Panc1 (cell line): ENCODE measurements around the gene NUDT16L1. TPM values are rescaled to one million over a fixed set of nuclear protein-coding genes. Genes with fewer than 3 reads are reported as not detected.

Experiments
- ATAC-seq: fragments of 200-7000 bp; cut with Tn5 transposase; 2 replicates; pipeline ENCODE4 v1.9.1; 2020; ENCODE audit warnings: mild to moderate bottlenecking, moderate library complexity
- BruUV-seq: library from RNA; stranded (reverse); fragments of 400-500 nt; replicated peaks from 2 replicates; lab custom pipeline; 2021; lab: Mats Ljungman, UMichigan
- CTCF ChIA-PET: fragments of 300-600 bp; sonication (Branson Sonifier 250); formaldehyde crosslinking; loops from one replicate; lab custom pipeline; 2022; ENCODE audit warnings: antibody characterized with exemption; lab: Charles Lee
- POLR2A ChIA-PET: fragments of 300-600 bp; sonication (Branson Sonifier 250); formaldehyde crosslinking; loops from one replicate; lab custom pipeline; 2022; ENCODE audit warnings: antibody characterized with exemption; lab: Charles Lee
- DNase-seq: peaks from one replicate; pipeline ENCODE4 v3.0.0-alpha.2; 2010; ENCODE audit warnings: low read depth, low spot score
- H3K27ac ChIP-seq: 2 replicates; pipeline ENCODE4 v1.5.1; 2011; ENCODE audit warnings: mild to moderate bottlenecking, low read length, inconsistent platforms
- H3K27me3 ChIP-seq: fragments of 200-500 bp; sonication (Bioruptor generic); 2 replicates; pipeline ENCODE4 v1.6.0; 2014; ENCODE audit warnings: low read length, inconsistent platforms; ENCODE audit not compliant: control insufficient read depth, insufficient read depth
- H3K36me3 ChIP-seq: fragments of 200-500 bp; sonication (Bioruptor generic); 2 replicates; pipeline ENCODE4 v1.5.1; 2014; ENCODE audit warnings: inconsistent platforms, mild to moderate bottlenecking, low read length, moderate library complexity; ENCODE audit not compliant: control insufficient read depth, insufficient read depth
- H3K4me1 ChIP-seq: 2 replicates; pipeline ENCODE4 v1.5.1; 2011; ENCODE audit warnings: inconsistent platforms, mild to moderate bottlenecking, low read length, moderate library complexity; ENCODE audit not compliant: control insufficient read depth, insufficient read depth
- H3K4me3 ChIP-seq, 2 experiments: 2 replicates each; pipeline ENCODE4 v1.5.1; 2011 to 2012; ENCODE audit warnings: low read depth in 2 of 2, low read length in 2 of 2, mild to moderate bottlenecking in 2 of 2, inconsistent platforms in 1 of 2, moderate library complexity in 1 of 2
- H3K9me3 ChIP-seq: fragments of 200-500 bp; sonication (Bioruptor generic); 2 replicates; pipeline ENCODE4 v1.5.1; 2014; ENCODE audit warnings: low read depth, mild to moderate bottlenecking, inconsistent platforms, low read length, moderate library complexity; ENCODE audit not compliant: control insufficient read depth, insufficient read depth
- POLR2AphosphoS5 ChIP-seq: IDR thresholded peaks from 2 replicates; pipeline ENCODE4 v1.6.1; 2012; ENCODE audit warnings: mild to moderate bottlenecking, low read depth, low read length, moderate library complexity
- REST ChIP-seq, 2 experiments: IDR thresholded peaks; 2 replicates each; pipeline ENCODE4 v1.6.1; 2011 to 2012; ENCODE audit warnings: low read depth in 2 of 2, control low read depth in 1 of 2, low read length in 1 of 2, mild to moderate bottlenecking in 1 of 2, moderate library complexity in 1 of 2; ENCODE audit not compliant: insufficient read depth in 1 of 2
- SIN3A ChIP-seq: IDR thresholded peaks from 2 replicates; pipeline ENCODE4 v1.6.1; 2012; ENCODE audit warnings: low read depth, mild to moderate bottlenecking, low read length, moderate library complexity, borderline replicate concordance; ENCODE audit not compliant: insufficient read depth
- TCF7L2 ChIP-seq: IDR thresholded peaks from 2 replicates; pipeline ENCODE4 v1.6.1; 2011; ENCODE audit warnings: mild to moderate bottlenecking, low read depth, low read length, inconsistent platforms
- in situ Hi-C: cut with HindIII; loops from 2 replicates; pipeline ENCODE4 v1.10.0; 2016; ENCODE audit warnings: low sequenced_read_pairs, low pct_unique_long_range_greater_than_20kb
- intact Hi-C: fragments of 100-400 bp; cut with micrococcal nuclease; formaldehyde crosslinking; loops from one replicate; pipeline ENCODE4 v1.10.0; 2022; ENCODE audit not compliant: unreplicated experiment
- total RNA-seq: library from RNA; stranded (reverse); gene quantifications from one replicate; pipeline ENCODE4 v1.2.1, GENCODE V29; 2021; ENCODE audit not compliant: unreplicated experiment
- TF ChIP-seq, protein P1 (sequence below): fragments of 450-650 bp; IDR thresholded peaks from 2 replicates; pipeline ENCODE4 v1.5.1; 2017; ENCODE audit warnings: mild to moderate bottlenecking

NUDT16L1 gene
- total RNA-seq, 1 experiment from 2014 or later = 42.9 TPM

GRCh38 chr16:4686497-4687210, 6.7 kb upstream of the NUDT16L1 start:
- no peak for DNase-seq
- Histone ChIP-seq H3K27me3 (no peaks in the 10 kb centered on the region), H3K4me3 (no peak overlapping the region), H3K9me3 (no peaks in the 10 kb centered on the region), H3K4me1 (peaks cover 6% of the 10 kb centered on the region), H3K27ac (no peak overlapping the region), H3K36me3 (no peaks in the 10 kb centered on the region)
- intact Hi-C loops (no loop called here), in situ Hi-C loops (no loop called here)
- no peak for ATAC-seq
- no TSS peak for BruUV-seq
- ChIA-PET CTCF (no interaction called here), POLR2A (no interaction called here)
- no peak for TF ChIP-seq POLR2AphosphoS5
- no peak for TF ChIP-seq SIN3A
- TF ChIP-seq, protein P1, sequence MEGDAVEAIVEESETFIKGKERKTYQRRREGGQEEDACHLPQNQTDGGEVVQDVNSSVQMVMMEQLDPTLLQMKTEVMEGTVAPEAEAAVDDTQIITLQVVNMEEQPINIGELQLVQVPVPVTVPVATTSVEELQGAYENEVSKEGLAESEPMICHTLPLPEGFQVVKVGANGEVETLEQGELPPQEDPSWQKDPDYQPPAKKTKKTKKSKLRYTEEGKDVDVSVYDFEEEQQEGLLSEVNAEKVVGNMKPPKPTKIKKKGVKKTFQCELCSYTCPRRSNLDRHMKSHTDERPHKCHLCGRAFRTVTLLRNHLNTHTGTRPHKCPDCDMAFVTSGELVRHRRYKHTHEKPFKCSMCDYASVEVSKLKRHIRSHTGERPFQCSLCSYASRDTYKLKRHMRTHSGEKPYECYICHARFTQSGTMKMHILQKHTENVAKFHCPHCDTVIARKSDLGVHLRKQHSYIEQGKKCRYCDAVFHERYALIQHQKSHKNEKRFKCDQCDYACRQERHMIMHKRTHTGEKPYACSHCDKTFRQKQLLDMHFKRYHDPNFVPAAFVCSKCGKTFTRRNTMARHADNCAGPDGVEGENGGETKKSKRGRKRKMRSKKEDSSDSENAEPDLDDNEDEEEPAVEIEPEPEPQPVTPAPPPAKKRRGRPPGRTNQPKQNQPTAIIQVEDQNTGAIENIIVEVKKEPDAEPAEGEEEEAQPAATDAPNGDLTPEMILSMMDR = no peak
- TF ChIP-seq REST (IDR thresholded peaks at IDR 0.05; ENCODE audit: insufficient read depth in 1 of 2, low read depth in 2 of 2, low read length in 1 of 2) = no peak
- TF ChIP-seq TCF7L2 = no peak

GRCh38 chr16:4687416-4687815, 5.9 kb upstream of the NUDT16L1 start:
- no peak overlapping the region for H3K4me3 ChIP-seq
- TF ChIP-seq, protein P1 = no peak
- TF ChIP-seq REST (IDR thresholded peaks at IDR 0.05; ENCODE audit: insufficient read depth in 1 of 2, low read depth in 2 of 2, low read length in 1 of 2) (no peak), SIN3A (no peak), POLR2AphosphoS5 (no peak), TCF7L2 (no peak)
- POLR2A ChIA-PET = interaction anchor here (0.7 kb wide), 1 partner anchor 128 kb away, joined by 6 read pairs; no protein-coding TSS in a partner anchor
- CTCF ChIA-PET = no interaction called here
- no peaks in the 10 kb centered on the region for H3K27me3 ChIP-seq
- DNase-seq (no peak), ATAC-seq (no peak)
- no peak overlapping the region for H3K27ac ChIP-seq
- H3K36me3 ChIP-seq = no peaks in the 10 kb centered on the region
- H3K4me1 ChIP-seq = peaks cover 14% of the 10 kb centered on the region
- no TSS peak for BruUV-seq
- in situ Hi-C loops (no loop called here), intact Hi-C loops (no loop called here)
- H3K9me3 ChIP-seq = no peaks in the 10 kb centered on the region
